Measurements from ENCODE around the gene RHOT1. TPM values are rescaled to one million over a fixed set of nuclear protein-coding genes. Genes with fewer than 3 reads are reported as not detected.

Gene RHOT1
- polyA plus RNA-seq, 1 experiment: 27.4 TPM

DNA sequence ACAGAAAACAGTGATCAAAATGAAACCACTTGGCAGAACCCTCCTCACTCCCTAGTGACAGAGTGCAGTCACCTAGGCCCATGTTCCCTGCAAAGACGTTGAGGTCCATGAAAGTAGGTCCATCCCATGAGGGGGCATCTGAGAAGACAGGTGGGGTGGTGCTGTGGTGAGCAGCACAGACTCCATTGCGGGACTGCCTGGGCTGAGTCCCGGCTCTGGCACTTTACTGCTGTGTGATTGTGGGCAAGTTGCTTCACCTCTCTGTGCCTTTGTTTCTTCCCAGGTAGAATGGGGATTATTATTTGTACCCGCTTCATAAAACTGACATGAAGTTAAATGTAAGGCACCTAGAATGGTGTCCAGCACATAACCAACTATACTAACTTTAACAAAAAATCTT is 23.5 kb upstream of the RHOT1 start:
- no peak for DNase-seq (ENCODE audit: low read depth)
- Histone ChIP-seq H3K4me3 (ENCODE audit: low read depth, low read length) (no peak overlapping the region), H3K36me3 (ENCODE audit: control insufficient read depth, insufficient read depth, low read length) (no peaks in the 10 kb centered on the region), H3K27me3 (ENCODE audit: control insufficient read depth, insufficient read depth, low read length) (peaks cover 11% of the 10 kb centered on the region)
- POLR2A ChIA-PET: no interaction called here
- TF ChIP-seq, protein P1, sequence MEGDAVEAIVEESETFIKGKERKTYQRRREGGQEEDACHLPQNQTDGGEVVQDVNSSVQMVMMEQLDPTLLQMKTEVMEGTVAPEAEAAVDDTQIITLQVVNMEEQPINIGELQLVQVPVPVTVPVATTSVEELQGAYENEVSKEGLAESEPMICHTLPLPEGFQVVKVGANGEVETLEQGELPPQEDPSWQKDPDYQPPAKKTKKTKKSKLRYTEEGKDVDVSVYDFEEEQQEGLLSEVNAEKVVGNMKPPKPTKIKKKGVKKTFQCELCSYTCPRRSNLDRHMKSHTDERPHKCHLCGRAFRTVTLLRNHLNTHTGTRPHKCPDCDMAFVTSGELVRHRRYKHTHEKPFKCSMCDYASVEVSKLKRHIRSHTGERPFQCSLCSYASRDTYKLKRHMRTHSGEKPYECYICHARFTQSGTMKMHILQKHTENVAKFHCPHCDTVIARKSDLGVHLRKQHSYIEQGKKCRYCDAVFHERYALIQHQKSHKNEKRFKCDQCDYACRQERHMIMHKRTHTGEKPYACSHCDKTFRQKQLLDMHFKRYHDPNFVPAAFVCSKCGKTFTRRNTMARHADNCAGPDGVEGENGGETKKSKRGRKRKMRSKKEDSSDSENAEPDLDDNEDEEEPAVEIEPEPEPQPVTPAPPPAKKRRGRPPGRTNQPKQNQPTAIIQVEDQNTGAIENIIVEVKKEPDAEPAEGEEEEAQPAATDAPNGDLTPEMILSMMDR (IDR thresholded peaks at IDR 0.05; ENCODE audit: insufficient read depth, low read depth, low read length): no peak
- CTCF ChIA-PET: no interaction called here

DNA sequence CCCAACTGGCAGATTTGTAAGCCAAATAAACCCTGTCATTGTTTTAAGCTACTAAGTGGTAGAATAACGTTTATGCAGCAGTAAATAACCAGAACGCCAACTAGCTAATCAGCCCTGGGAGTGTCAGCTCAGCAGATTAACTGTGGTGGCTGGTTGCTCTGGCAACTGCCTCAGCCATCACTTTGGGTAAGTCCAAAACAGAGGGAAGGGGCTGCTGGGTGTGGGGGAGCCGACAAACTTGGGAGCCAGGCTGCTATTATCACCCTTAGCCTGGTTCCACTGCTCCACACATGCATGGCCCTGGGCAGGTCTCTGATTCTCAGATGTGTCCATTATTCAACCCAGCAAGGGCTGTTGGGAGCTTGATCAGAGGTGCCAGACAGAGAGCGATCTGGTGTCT is 22.2 kb upstream of the RHOT1 start:
- Histone ChIP-seq H3K36me3 (ENCODE audit: control insufficient read depth, insufficient read depth, low read length) (no peaks in the 10 kb centered on the region), H3K4me3 (ENCODE audit: low read depth, low read length) (no peak overlapping the region), H3K27me3 (ENCODE audit: control insufficient read depth, insufficient read depth, low read length) (peaks cover 9% of the 10 kb centered on the region)
- no peak for DNase-seq (ENCODE audit: low read depth)
- ChIA-PET POLR2A (no interaction called here), CTCF (interaction anchor here (1.9 kb wide), 1 partner anchor 19 kb away, joined by 5 read pairs; no protein-coding TSS in a partner anchor)
- TF ChIP-seq, protein P1 (IDR thresholded peaks at IDR 0.05; ENCODE audit: insufficient read depth, low read depth, low read length): no peak

DNA sequence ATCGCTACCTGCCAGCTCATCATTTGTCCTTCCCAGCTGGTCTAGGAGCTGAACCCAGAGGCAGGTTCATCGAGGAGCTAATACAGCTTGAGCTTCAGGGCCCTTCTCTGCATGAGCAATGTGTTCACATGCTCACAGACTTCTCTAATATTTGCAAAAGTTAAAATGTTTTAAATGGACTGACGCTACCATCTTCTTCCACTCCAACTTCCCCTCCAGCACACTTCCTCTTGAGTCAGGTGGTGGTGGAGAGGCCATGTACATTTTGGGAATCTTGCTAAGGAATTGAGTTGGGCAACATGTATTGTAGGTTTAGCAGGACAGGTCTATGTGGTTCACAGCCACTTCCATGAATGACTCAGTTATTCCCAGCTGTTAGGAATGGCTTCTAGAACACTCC is 21.6 kb upstream of the RHOT1 start:
- peaks cover 9% of the 10 kb centered on the region for H3K27me3 ChIP-seq (ENCODE audit: control insufficient read depth, insufficient read depth, low read length)
- TF ChIP-seq, protein P1 (IDR thresholded peaks at IDR 0.05; ENCODE audit: insufficient read depth, low read depth, low read length): no peak
- ChIA-PET POLR2A (no interaction called here), CTCF (interaction anchor here (1.9 kb wide), 1 partner anchor 18 kb away, joined by 5 read pairs; no protein-coding TSS in a partner anchor)
- no peak for DNase-seq (ENCODE audit: low read depth)
- H3K36me3 ChIP-seq (ENCODE audit: control insufficient read depth, insufficient read depth, low read length): no peaks in the 10 kb centered on the region
- H3K4me3 ChIP-seq (ENCODE audit: low read depth, low read length): no peak overlapping the region

DNA sequence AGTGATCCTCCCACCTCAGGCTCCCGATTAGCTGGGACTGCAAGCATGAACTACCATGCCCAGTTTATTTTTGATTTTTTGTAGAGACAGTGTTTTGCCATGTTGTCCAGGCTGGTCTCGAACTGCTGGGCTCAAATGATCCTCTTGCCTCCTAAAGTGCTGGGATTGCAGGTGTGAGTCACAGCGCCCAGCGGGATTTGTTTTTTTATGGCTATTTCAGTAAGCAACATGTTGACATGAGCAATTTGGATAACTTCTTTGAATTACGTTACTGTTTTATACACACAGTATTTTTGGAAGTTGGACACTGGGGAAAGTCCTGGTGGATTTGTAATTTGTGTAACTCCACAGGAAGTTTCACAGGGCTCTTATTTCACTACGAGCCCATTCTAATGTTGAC is 18.5 kb upstream of the RHOT1 start:
- Histone ChIP-seq H3K4me3 (ENCODE audit: low read depth, low read length) (no peak overlapping the region), H3K27me3 (ENCODE audit: control insufficient read depth, insufficient read depth, low read length) (peaks cover 2% of the 10 kb centered on the region; the same call in 1 of the 2 replicates), H3K36me3 (ENCODE audit: control insufficient read depth, insufficient read depth, low read length) (no peaks in the 10 kb centered on the region)
- TF ChIP-seq, protein P1 (IDR thresholded peaks at IDR 0.05; ENCODE audit: insufficient read depth, low read depth, low read length): no peak
- CTCF ChIA-PET: interaction anchor here (1.1 to 2.5 kb wide), 3 partner anchors 13 to 18 kb away, joined by 4 to 7 read pairs (median 4); partner anchors contain the start of gene RHOT1
- no peak for DNase-seq (ENCODE audit: low read depth)
- POLR2A ChIA-PET: no interaction called here

DNA sequence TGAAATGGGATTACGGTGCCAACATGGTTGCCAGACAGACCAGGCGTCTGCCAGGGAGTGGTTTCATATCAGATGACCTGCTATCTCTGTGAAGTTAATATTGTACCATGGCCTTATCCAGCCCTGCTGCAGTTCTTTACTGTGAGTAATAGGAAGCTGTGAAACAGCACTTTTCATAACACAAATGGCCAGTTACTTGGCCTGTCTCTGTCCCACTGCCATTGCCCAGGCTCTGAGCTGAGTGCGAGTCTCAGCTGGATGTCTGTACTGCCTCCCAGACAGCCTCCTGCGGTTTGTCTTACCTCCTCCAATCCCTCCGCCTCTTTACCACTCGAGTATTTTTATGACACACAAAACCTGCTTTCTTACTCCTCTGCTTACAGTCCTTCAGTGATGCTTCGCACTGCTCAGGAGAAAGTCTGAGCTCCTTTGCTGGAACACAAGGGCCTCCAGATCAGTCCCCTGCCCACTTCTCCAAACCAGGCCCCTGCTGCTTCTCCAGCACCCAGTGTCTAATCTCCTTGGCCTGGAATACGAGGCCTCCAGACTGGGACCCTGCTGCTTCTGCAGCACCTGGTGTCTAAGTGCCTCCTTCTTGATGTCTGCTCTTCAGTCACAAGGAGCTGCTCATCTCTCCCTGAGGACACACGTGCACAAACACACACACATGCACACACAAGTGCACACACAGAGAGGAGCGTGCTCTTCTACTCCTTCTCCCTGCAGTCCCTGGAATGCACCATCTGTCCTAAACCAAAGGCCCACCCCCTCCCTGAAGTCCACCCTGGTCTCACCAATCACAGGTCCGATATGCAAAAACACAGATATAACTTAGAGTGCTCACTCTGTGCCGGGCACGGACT is 17.1 kb upstream of the RHOT1 start:
- TF ChIP-seq, protein P1 (IDR thresholded peaks at IDR 0.05; ENCODE audit: insufficient read depth, low read depth, low read length): no peak
- ChIA-PET CTCF (interaction anchor here (1.9 to 2.5 kb wide), 2 partner anchors 14 to 17 kb away, joined by 4 to 7 read pairs; partner anchors contain the start of gene RHOT1), POLR2A (no interaction called here)
- no peak overlapping the region for H3K4me3 ChIP-seq (ENCODE audit: low read depth, low read length)
- H3K27me3 ChIP-seq (ENCODE audit: control insufficient read depth, insufficient read depth, low read length): peaks cover 2% of the 10 kb centered on the region; the same call in 1 of the 2 replicates
- no peak for DNase-seq (ENCODE audit: low read depth)
- no peaks in the 10 kb centered on the region for H3K36me3 ChIP-seq (ENCODE audit: control insufficient read depth, insufficient read depth, low read length)

Measured in BJ (cell line).